Measurements from ENCODE around the gene ARHGAP22.

ARHGAP22 gene

GRCh38 chr10:48478469-48478868 lies 126.4 kb downstream of the ARHGAP22 start:
- no peak overlapping the region for H3K4me3 ChIP-seq
- H3K36me3 ChIP-seq (replicated peaks): no peaks in the 10 kb centered on the region
- no peaks in the 10 kb centered on the region for H3K27me3 ChIP-seq (ENCODE audit: low read depth)
- no peak for DNase-seq (ENCODE audit: low spot score in 2 of 2)
- in situ Hi-C loops (cut with MboI; ENCODE audit: low sequenced_read_pairs): no loop called here
- no peaks in the 10 kb centered on the region for H3K9me3 ChIP-seq
- H3K4me1 ChIP-seq: no peaks in the 10 kb centered on the region

GRCh38 chr10:48477616-48478015 lies 127.3 kb downstream of the ARHGAP22 start:
- no peaks in the 10 kb centered on the region for H3K4me1 ChIP-seq
- in situ Hi-C loops (cut with MboI; ENCODE audit: low sequenced_read_pairs): no loop called here
- no peak for DNase-seq (ENCODE audit: low spot score in 2 of 2)

GRCh38 chr10:48477141-48477540 lies 127.7 kb downstream of the ARHGAP22 start:
- Histone ChIP-seq H3K4me1 (no peaks in the 10 kb centered on the region), H3K9me3 (no peaks in the 10 kb centered on the region), H3K4me3 (no peak overlapping the region), H3K36me3 (replicated peaks) (no peaks in the 10 kb centered on the region), H3K27me3 (ENCODE audit: low read depth) (no peaks in the 10 kb centered on the region)
- no peak for DNase-seq (ENCODE audit: low spot score in 2 of 2)
- in situ Hi-C loops (cut with MboI; ENCODE audit: low sequenced_read_pairs): no loop called here

More at GRCh38 chr10:48477616-48478015, 127.3 kb downstream of the ARHGAP22 start:
- no peak overlapping the region for H3K4me3 ChIP-seq
- no peaks in the 10 kb centered on the region for H3K27me3 ChIP-seq (ENCODE audit: low read depth)
- no peaks in the 10 kb centered on the region for H3K36me3 ChIP-seq (replicated peaks)
- no peaks in the 10 kb centered on the region for H3K9me3 ChIP-seq

- Histone ChIP-seq H3K36me3 (replicated peaks) (no peaks in the 10 kb centered on the region), H3K9me3 (no peaks in the 10 kb centered on the region), H3K27me3 (ENCODE audit: low read depth) (no peaks in the 10 kb centered on the region), H3K4me1 (no peaks in the 10 kb centered on the region), H3K4me3 (no peak overlapping the region)
- no peak for DNase-seq (ENCODE audit: low spot score in 2 of 2)
- in situ Hi-C loops (cut with MboI; ENCODE audit: low sequenced_read_pairs): no loop called here
Measured at GRCh38 chr10:48476279-48476982, 128.4 kb downstream of the ARHGAP22 start.

GRCh38 chr10:48475943-48476278 lies 129.0 kb downstream of the ARHGAP22 start:
- Histone ChIP-seq H3K4me3 (no peak overlapping the region), H3K9me3 (no peaks in the 10 kb centered on the region), H3K27me3 (ENCODE audit: low read depth) (no peaks in the 10 kb centered on the region), H3K4me1 (no peaks in the 10 kb centered on the region), H3K36me3 (replicated peaks) (no peaks in the 10 kb centered on the region)
- in situ Hi-C loops (cut with MboI; ENCODE audit: low sequenced_read_pairs): no loop called here
- no peak for DNase-seq (ENCODE audit: low spot score in 2 of 2)

- H3K9me3 ChIP-seq: no peaks in the 10 kb centered on the region
- H3K4me1 ChIP-seq: no peaks in the 10 kb centered on the region
- no peaks in the 10 kb centered on the region for H3K36me3 ChIP-seq (replicated peaks)
- H3K27me3 ChIP-seq (ENCODE audit: low read depth): no peaks in the 10 kb centered on the region
- in situ Hi-C loops (cut with MboI; ENCODE audit: low sequenced_read_pairs): no loop called here
- no peak for DNase-seq (ENCODE audit: low spot score in 2 of 2)
- no peak overlapping the region for H3K4me3 ChIP-seq
Measured at GRCh38 chr10:48474765-48475365, 130.0 kb downstream of the ARHGAP22 start.

GRCh38 chr10:48473704-48474103 lies 131.2 kb downstream of the ARHGAP22 start:
- in situ Hi-C loops (cut with MboI; ENCODE audit: low sequenced_read_pairs): no loop called here
- Histone ChIP-seq H3K36me3 (replicated peaks) (no peaks in the 10 kb centered on the region), H3K4me3 (no peak overlapping the region), H3K9me3 (no peaks in the 10 kb centered on the region), H3K27me3 (ENCODE audit: low read depth) (no peaks in the 10 kb centered on the region), H3K4me1 (no peaks in the 10 kb centered on the region)
- DNase-seq (ENCODE audit: low spot score in 2 of 2): no peak

- no peak for DNase-seq (ENCODE audit: low spot score in 2 of 2)
- Histone ChIP-seq H3K4me3 (no peak overlapping the region), H3K36me3 (replicated peaks) (no peaks in the 10 kb centered on the region), H3K9me3 (no peaks in the 10 kb centered on the region), H3K27me3 (ENCODE audit: low read depth) (no peaks in the 10 kb centered on the region), H3K4me1 (no peaks in the 10 kb centered on the region)
- in situ Hi-C loops (cut with MboI; ENCODE audit: low sequenced_read_pairs): no loop called here
Measured at GRCh38 chr10:48472501-48473069, 132.3 kb downstream of the ARHGAP22 start.

GRCh38 chr10:48470893-48471805 lies 133.7 kb downstream of the ARHGAP22 start:
- in situ Hi-C loops (cut with MboI; ENCODE audit: low sequenced_read_pairs): no loop called here
- Histone ChIP-seq H3K4me1 (no peaks in the 10 kb centered on the region), H3K9me3 (no peaks in the 10 kb centered on the region), H3K27me3 (ENCODE audit: low read depth) (no peaks in the 10 kb centered on the region), H3K36me3 (replicated peaks) (no peaks in the 10 kb centered on the region), H3K4me3 (no peak overlapping the region)
- DNase-seq (ENCODE audit: low spot score in 2 of 2): no peak

GRCh38 chr10:48470115-48470892 lies 134.6 kb downstream of the ARHGAP22 start:
- Histone ChIP-seq H3K4me3 (no peak overlapping the region), H3K4me1 (no peaks in the 10 kb centered on the region), H3K9me3 (no peaks in the 10 kb centered on the region), H3K36me3 (replicated peaks) (no peaks in the 10 kb centered on the region), H3K27me3 (ENCODE audit: low read depth) (no peaks in the 10 kb centered on the region)
- no peak for DNase-seq (ENCODE audit: low spot score in 2 of 2)
- in situ Hi-C loops (cut with MboI; ENCODE audit: low sequenced_read_pairs): no loop called here

- H3K4me3 ChIP-seq: no peak overlapping the region
- DNase-seq (ENCODE audit: low spot score in 2 of 2): no peak
- no peaks in the 10 kb centered on the region for H3K27me3 ChIP-seq (ENCODE audit: low read depth)
- no peaks in the 10 kb centered on the region for H3K9me3 ChIP-seq
- in situ Hi-C loops (cut with MboI; ENCODE audit: low sequenced_read_pairs): no loop called here
- no peaks in the 10 kb centered on the region for H3K36me3 ChIP-seq (replicated peaks)
- H3K4me1 ChIP-seq: no peaks in the 10 kb centered on the region
Measured at GRCh38 chr10:48469516-48470020, 135.3 kb downstream of the ARHGAP22 start.

GRCh38 chr10:48468866-48469511 lies 135.9 kb downstream of the ARHGAP22 start:
- no peaks in the 10 kb centered on the region for H3K9me3 ChIP-seq
- H3K27me3 ChIP-seq (ENCODE audit: low read depth): no peaks in the 10 kb centered on the region
- no peaks in the 10 kb centered on the region for H3K36me3 ChIP-seq (replicated peaks)
- H3K4me3 ChIP-seq: no peak overlapping the region
- no peak for DNase-seq (ENCODE audit: low spot score in 2 of 2)
- H3K4me1 ChIP-seq: no peaks in the 10 kb centered on the region
- in situ Hi-C loops (cut with MboI; ENCODE audit: low sequenced_read_pairs): no loop called here

Data from HAP-1 (cell line).